GM18867 (cell line): ENCODE results near the gene ANK2.
"Not testable (repeated sequence)": the region's sequence is repeated elsewhere in the genome, so short reads cannot be mapped to it uniquely, and the experiment has no call there.

Experiments
- ATAC-seq: cut with Tn5 transposase; IDR thresholded peaks from one replicate; pipeline ENCODE4 v1.9.1; 2021; ENCODE audit warnings: mild to moderate bottlenecking, moderate library complexity; ENCODE audit not compliant: unreplicated experiment

The ANK2 gene

GRCh38 chr4:113146876-113147358, 97.5 kb downstream of the ANK2 start:
- peak; percentile 91 for ATAC-seq

- no peak for ATAC-seq
Measured at GRCh38 chr4:113147498-113148111, 98.2 kb downstream of the ANK2 start.

- no peak for ATAC-seq
Measured at GRCh38 chr4:113148925-113149324, 99.5 kb downstream of the ANK2 start.

GRCh38 chr4:113153529-113154101, 104.2 kb downstream of the ANK2 start:
- no peak for ATAC-seq

- no peak for ATAC-seq
Measured at GRCh38 chr4:113154281-113154680, 104.8 kb downstream of the ANK2 start.

GRCh38 chr4:113157086-113157857, 107.8 kb downstream of the ANK2 start:
- no peak for ATAC-seq

GRCh38 chr4:113159942-113160545, 110.6 kb downstream of the ANK2 start:
- no peak for ATAC-seq

GRCh38 chr4:113160548-113160947, 111.1 kb downstream of the ANK2 start:
- ATAC-seq = no peak

- no peak for ATAC-seq
Measured at GRCh38 chr4:113162089-113162488, 112.6 kb downstream of the ANK2 start.

- no peak for ATAC-seq
Measured at GRCh38 chr4:113169368-113169767, 119.9 kb downstream of the ANK2 start.

- ATAC-seq = no peak
Measured at GRCh38 chr4:113170115-113170804, 120.8 kb downstream of the ANK2 start.

- no peak for ATAC-seq
Measured at GRCh38 chr4:113170805-113171468, 121.5 kb downstream of the ANK2 start.

GRCh38 chr4:113173126-113173792, 123.8 kb downstream of the ANK2 start:
- no peak for ATAC-seq

GRCh38 chr4:113173793-113174264, 124.4 kb downstream of the ANK2 start:
- peak; percentile 69 for ATAC-seq

GRCh38 chr4:113179091-113179490, 129.6 kb downstream of the ANK2 start:
- ATAC-seq = no peak

GRCh38 chr4:113179996-113180395, 130.5 kb downstream of the ANK2 start:
- ATAC-seq = no peak

- no peak for ATAC-seq
Measured at GRCh38 chr4:113181289-113182007, 132.0 kb downstream of the ANK2 start.

- no peak for ATAC-seq
Measured at GRCh38 chr4:113183032-113183605, 133.7 kb downstream of the ANK2 start.

GRCh38 chr4:113186220-113186619, 136.8 kb downstream of the ANK2 start:
- ATAC-seq = not testable (repeated sequence)
